ENCODE measurements around the gene CCDC9.
"Not testable (repeated sequence)": the region's sequence is repeated elsewhere in the genome, so short reads cannot be mapped to it uniquely, and the experiment has no call there.

Gene CCDC9

GRCh38 chr19:47274071-47274890, 18.0 kb downstream of the CCDC9 start, which contains the start of gene INAFM1:
INAFM1 (plus strand) TSS chr19:47274885; CDS start chr19:47274920, 35 bp downstream.
- ATAC-seq (replicated peaks; ENCODE audit: extremely low read depth, poor library complexity, severe bottlenecking), result peak; percentile 75
- Mint-ChIP-seq H3K9me3 (no peaks in the 10 kb centered on the region), H3K4me1 (peaks cover 36% of the 10 kb centered on the region), H3K4me3 (peak within 1 kb of the TSS; percentile 87), H3K27me3 (no peaks in the 10 kb centered on the region), H3K36me3 (ENCODE audit: insufficient read depth) (peaks cover 33% of the 10 kb centered on the region), H3K27ac (ENCODE audit: low read depth) (peak within 1 kb of the TSS; percentile 92)
- peak; percentile 97 to 99 for DNase-seq (ENCODE audit: low spot score in 2 of 2)

DNA sequence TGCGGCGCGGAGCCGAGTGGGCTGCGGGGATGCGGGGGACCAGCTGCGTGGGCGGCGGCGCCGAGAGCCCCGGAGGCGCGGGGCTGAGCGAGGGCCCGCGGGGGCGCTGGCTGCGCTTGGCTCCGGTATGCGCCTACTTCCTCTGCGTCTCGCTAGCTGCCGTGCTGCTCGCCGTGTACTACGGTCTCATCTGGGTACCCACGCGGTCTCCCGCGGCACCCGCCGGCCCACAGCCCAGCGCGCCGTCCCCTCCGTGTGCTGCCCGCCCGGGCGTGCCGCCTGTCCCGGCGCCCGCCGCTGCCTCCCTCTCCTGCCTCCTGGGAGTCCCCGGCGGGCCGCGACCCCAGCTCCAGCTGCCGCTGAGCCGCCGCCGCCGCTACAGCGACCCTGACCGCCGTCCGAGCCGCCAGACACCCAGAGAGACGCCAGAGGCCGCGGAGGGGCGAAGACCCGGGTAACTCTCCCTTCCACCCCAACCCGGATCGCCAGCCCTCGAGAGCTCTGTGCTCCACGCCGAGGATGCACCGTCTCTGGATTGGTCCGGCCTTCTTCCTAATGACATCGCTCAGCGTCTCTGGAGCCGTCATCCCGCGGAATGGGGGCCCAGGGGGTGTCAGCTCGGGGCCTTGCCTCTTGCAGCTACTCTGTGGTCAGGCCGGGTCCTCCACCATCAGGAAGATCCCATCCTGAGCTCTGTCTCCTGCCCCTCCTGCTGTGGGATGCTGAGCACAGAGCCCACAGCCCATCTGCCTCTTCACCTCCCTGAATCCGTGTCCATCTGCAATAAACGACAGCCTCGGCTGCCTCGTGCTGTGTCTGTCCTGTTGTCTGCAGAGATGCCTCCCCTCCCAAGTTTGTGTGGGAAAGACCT, 18.8 kb downstream of the CCDC9 start:
- peaks cover 31% of the 10 kb centered on the region for H3K36me3 Mint-ChIP-seq (ENCODE audit: insufficient read depth)
- peak; percentile 30 for ATAC-seq (replicated peaks; ENCODE audit: extremely low read depth, poor library complexity, severe bottlenecking)
- H3K9me3 Mint-ChIP-seq, result no peaks in the 10 kb centered on the region
- peak overlapping the region; percentile 87 for H3K4me3 Mint-ChIP-seq
- DNase-seq (ENCODE audit: low spot score in 2 of 2), result no peak
- H3K27ac Mint-ChIP-seq (ENCODE audit: low read depth), result peak overlapping the region; percentile 83
- H3K27me3 Mint-ChIP-seq, result no peaks in the 10 kb centered on the region
- H3K4me1 Mint-ChIP-seq, result peaks cover 36% of the 10 kb centered on the region

DNA sequence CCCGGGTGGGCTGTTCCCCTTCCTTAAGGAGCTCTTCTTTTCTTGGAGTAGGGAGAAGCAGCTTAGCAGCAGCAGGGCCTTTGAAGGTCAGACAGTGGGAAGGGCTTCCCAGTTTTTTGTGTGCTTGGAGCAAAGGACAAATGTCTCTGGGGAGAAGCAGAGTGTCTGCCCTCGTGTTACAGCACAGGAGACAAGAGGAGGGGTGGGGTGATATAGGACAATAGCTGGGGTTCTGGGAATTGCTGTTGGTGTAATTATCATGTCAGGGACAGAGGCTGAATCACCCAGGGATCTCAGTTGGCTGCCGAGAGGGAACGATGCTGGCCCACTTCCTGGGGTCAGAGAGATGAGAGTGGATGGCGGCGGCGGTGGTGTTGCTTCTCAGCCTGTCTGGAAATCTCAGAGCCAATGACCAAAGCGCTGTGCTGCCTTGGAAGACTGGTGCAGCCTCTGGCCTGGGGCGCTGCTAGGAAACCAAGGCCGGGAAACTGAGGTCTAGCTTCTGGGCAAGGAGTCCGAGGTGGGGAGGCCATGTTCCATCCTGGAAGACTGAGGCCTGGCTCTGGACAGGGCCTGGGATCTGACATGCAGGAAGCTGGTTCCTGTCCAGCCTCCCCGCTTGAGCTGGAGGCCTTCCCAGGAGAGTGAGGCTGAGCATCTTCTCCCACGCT, 19.6 kb downstream of the CCDC9 start:
- H3K4me1 Mint-ChIP-seq, result peaks cover 36% of the 10 kb centered on the region
- DNase-seq (ENCODE audit: low spot score in 2 of 2) (no peak), ATAC-seq (replicated peaks; ENCODE audit: extremely low read depth, poor library complexity, severe bottlenecking) (no peak)
- H3K27me3 Mint-ChIP-seq, result no peaks in the 10 kb centered on the region
- peak overlapping the region; percentile 83 for H3K27ac Mint-ChIP-seq (ENCODE audit: low read depth)
- no peaks in the 10 kb centered on the region for H3K9me3 Mint-ChIP-seq
- peaks cover 25% of the 10 kb centered on the region for H3K36me3 Mint-ChIP-seq (ENCODE audit: insufficient read depth)
- peak overlapping the region; percentile 79 for H3K4me3 Mint-ChIP-seq

DNA sequence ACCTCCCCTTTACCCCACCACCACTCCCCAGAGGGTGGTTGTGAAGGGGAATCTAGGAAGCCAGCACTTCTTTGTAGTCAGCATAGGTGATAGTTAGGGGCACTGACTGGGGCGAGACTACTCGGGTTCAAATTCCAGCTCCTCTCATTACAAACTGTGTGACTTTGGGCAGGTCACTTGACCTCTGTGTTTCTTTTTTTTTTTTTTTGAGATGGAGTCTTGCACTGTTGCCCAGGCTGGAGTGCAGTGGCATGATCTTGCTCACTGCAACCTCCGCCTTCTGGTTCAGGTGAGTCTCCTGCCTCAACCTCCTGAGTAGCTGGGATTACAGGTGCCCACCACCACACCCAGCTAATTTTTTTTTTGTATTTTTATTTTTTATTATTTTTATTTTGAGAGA, 20.2 kb downstream of the CCDC9 start:
- Mint-ChIP-seq H3K4me3 (peak overlapping the region; percentile 79), H3K4me1 (peaks cover 36% of the 10 kb centered on the region), H3K36me3 (ENCODE audit: insufficient read depth) (peaks cover 21% of the 10 kb centered on the region)
- not testable (repeated sequence) for H3K27me3 Mint-ChIP-seq; DNase-seq (ENCODE audit: low spot score in 2 of 2); H3K27ac Mint-ChIP-seq (ENCODE audit: low read depth); ATAC-seq (replicated peaks; ENCODE audit: extremely low read depth, poor library complexity, severe bottlenecking); H3K9me3 Mint-ChIP-seq

DNA sequence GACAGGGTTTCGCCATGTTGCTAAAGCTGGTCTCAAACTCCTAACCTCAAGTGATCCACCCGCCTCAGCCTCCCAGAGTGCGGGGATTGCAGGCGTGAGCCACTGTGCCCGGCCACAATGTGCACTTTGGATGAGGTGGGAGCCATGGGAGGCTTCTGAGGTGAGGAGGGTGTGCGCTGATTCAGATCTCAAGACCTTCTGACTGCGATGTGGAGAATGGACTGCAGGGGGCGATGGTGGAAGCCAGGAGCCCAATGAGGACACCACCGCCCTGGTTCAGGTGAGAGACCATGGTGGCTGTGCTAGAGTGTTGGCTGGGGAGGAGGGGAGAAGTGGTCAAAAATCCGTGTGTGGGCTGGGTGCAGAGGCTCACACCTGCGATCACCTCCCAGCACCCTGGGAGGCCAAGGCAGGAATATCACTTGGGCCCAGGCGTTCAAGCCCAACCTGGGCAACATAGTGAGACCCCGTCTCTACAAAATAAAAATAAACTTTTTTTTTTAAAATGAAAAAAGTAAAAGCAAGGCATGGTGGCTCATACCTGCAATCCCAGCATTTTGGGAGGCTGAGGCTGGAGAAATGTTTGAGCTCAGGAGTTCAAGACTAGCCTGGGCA, 24.0 kb downstream of the CCDC9 start:
- DNase-seq (ENCODE audit: low spot score in 2 of 2) (no peak), ATAC-seq (replicated peaks; ENCODE audit: extremely low read depth, poor library complexity, severe bottlenecking) (no peak)

DNA sequence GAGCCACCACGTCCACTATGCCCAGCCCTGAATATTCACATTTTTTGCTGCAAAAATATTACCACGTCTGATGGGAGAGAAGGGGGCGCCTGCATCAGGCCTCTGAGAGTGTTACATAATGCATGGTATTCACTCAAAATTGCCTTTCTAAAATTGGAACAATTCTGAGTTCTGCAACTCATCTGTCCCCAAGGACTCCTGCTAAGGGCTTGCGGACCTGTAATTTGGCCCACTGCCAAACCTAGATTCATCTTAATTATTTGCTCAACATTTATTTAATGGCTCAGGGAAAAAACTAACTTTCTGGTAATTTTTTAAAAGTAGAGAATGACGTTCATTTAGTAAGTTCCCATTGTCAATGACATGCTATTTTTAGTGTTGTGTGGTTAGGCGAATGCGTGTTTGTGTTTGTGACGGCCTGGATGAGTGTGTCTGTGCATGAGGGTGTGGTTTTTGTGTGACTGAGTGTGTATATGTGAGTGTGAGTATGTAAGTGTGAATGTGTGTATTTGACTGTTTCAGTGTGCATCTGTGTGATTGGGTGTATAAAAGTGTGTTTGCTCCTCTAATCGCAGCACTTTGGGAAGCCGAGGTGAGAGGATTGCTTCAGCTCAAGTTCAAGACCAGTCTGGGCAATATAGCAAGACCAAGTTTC, 27.2 kb downstream of the CCDC9 start:
- no peak overlapping the region for H3K27ac Mint-ChIP-seq (ENCODE audit: low read depth)
- H3K4me3 Mint-ChIP-seq, result no peak overlapping the region
- DNase-seq (ENCODE audit: low spot score in 2 of 2) (no peak), ATAC-seq (replicated peaks; ENCODE audit: extremely low read depth, poor library complexity, severe bottlenecking) (no peak)
- H3K27me3 Mint-ChIP-seq, result no peaks in the 10 kb centered on the region
- H3K36me3 Mint-ChIP-seq (ENCODE audit: insufficient read depth), result no peaks in the 10 kb centered on the region
- H3K9me3 Mint-ChIP-seq, result no peaks in the 10 kb centered on the region
- H3K4me1 Mint-ChIP-seq, result peaks cover 2% of the 10 kb centered on the region

More for the DNA sequence above, 24.0 kb downstream of the CCDC9 start:
- no peaks in the 10 kb centered on the region for H3K9me3 Mint-ChIP-seq
- no peak overlapping the region for H3K27ac Mint-ChIP-seq (ENCODE audit: low read depth)
- H3K27me3 Mint-ChIP-seq, result no peaks in the 10 kb centered on the region
- H3K4me1 Mint-ChIP-seq, result peaks cover 14% of the 10 kb centered on the region
- H3K36me3 Mint-ChIP-seq (ENCODE audit: insufficient read depth), result peaks cover 6% of the 10 kb centered on the region
- H3K4me3 Mint-ChIP-seq, result no peak overlapping the region

DNA sequence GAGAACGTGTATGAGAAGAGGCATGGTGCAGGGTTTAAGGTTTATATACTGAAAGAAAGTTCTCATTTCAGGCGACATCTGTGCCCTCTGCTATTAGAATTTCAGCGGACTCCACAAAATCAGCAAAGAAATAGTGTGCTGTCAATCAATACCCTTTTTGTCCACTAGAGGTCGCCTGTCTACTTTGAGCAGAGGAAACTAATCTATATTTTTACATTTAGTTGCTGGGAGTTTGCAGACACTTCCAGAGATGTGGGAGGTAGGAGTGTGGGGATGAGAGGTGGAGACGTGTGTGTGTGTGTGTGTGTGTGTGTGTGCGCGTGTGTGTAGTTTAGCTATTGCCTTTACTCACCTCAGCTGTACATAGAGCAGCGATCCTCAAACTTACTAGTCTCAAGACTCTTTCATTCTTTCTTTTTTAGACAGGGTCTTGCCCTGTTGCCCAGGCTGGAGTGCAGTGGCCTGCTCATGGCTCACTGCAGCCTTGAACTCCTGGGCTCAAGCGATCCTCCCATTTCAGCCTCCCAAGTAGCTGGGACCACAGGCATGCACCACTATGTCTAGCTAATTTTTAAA, 28.1 kb downstream of the CCDC9 start:
- Mint-ChIP-seq H3K4me1 (peaks cover 5% of the 10 kb centered on the region), H3K9me3 (no peaks in the 10 kb centered on the region), H3K36me3 (ENCODE audit: insufficient read depth) (no peaks in the 10 kb centered on the region), H3K27me3 (no peaks in the 10 kb centered on the region), H3K4me3 (no peak overlapping the region), H3K27ac (ENCODE audit: low read depth) (no peak overlapping the region)
- peak in 1 of 2 donors; percentile 30 for DNase-seq (ENCODE audit: low spot score in 2 of 2)
- ATAC-seq (replicated peaks; ENCODE audit: extremely low read depth, poor library complexity, severe bottlenecking), result no peak

DNA sequence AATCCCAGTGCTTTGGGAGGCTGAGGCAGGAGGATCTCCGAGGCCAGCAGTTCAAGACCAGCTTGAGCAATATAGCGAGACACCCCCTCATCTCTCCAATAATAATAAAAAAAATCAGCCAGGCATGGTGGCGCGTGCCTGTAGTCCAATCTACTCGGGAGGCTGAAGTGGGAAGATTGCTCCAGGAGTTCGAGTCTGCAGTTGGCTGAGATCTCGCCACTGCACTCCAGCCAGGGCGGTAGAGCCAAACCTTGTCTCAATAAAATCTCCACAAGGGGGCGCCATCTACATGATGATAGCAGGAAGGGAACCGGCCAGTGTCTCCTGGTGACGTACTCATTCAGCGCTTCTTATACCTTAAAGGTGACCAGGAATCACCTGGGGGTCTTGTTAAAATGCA, 39.7 kb downstream of the CCDC9 start:
- Mint-ChIP-seq H3K4me3 (no peak overlapping the region), H3K27ac (ENCODE audit: low read depth) (peak overlapping the region; percentile 10), H3K4me1 (peaks cover 21% of the 10 kb centered on the region), H3K9me3 (no peaks in the 10 kb centered on the region), H3K27me3 (no peaks in the 10 kb centered on the region), H3K36me3 (ENCODE audit: insufficient read depth) (peaks cover 1% of the 10 kb centered on the region)
- peak; percentile 65 to 71 for DNase-seq (ENCODE audit: low spot score in 2 of 2)
- peak; percentile 71 for ATAC-seq (replicated peaks; ENCODE audit: extremely low read depth, poor library complexity, severe bottlenecking)

DNA sequence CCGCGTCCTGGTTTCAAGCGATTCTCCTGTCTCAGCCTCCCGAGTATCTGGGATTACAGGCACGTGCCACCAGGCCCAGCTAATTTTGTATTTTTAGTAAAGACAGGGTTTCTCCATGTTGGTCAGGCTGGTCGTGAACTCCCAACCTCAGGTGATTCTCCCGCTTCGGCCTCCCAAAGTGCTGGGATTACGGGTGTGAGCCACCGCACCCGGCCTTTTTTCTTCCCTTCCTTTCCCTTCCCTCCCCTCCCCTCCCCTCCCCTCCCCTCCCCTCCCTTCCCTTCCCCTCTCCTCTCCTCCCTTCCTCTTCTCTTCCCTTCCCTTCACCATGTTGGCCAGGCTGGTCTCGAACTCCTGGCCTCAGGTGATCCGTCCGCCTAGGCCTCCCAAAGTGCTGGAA, 44.5 kb downstream of the CCDC9 start:
- not testable (repeated sequence) for H3K27ac Mint-ChIP-seq (ENCODE audit: low read depth); H3K4me3 Mint-ChIP-seq; ATAC-seq (replicated peaks; ENCODE audit: extremely low read depth, poor library complexity, severe bottlenecking)

GRCh38 chr19:47302249-47302648, 45.9 kb downstream of the CCDC9 start:
- Mint-ChIP-seq H3K27ac (ENCODE audit: low read depth) (no peak overlapping the region), H3K4me3 (no peak overlapping the region), H3K9me3 (no peaks in the 10 kb centered on the region), H3K36me3 (ENCODE audit: insufficient read depth) (no peaks in the 10 kb centered on the region), H3K4me1 (peaks cover 17% of the 10 kb centered on the region), H3K27me3 (peaks cover 9% of the 10 kb centered on the region)
- ATAC-seq (replicated peaks; ENCODE audit: extremely low read depth, poor library complexity, severe bottlenecking) (no peak), DNase-seq (ENCODE audit: low spot score in 2 of 2) (no peak)

More for the DNA sequence above, 44.5 kb downstream of the CCDC9 start:
- peaks cover 29% of the 10 kb centered on the region for H3K4me1 Mint-ChIP-seq
- not testable (repeated sequence) for H3K27me3 Mint-ChIP-seq; H3K9me3 Mint-ChIP-seq; H3K36me3 Mint-ChIP-seq (ENCODE audit: insufficient read depth); DNase-seq (ENCODE audit: low spot score in 2 of 2)

DNA sequence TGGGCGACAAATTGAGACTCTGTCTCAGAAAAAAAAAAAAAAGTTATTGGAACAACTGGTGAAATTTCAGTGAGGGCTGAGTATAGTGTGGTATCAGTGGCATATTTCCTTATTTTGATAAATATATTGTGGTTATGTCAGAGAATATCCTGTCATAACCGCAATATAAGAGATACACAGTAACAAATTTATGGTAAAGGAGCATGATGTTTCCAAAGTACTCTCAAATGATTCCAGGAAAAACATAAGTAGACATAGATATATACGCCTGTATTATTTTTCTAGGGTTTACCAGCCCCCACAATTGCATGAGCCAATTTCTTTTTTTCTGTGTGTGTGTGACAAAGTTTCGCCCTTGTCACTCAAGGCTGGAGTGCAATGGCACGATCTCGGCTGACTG, 47.6 kb downstream of the CCDC9 start:
- DNase-seq (ENCODE audit: low spot score in 2 of 2) (no peak), ATAC-seq (replicated peaks; ENCODE audit: extremely low read depth, poor library complexity, severe bottlenecking) (no peak)
- no peak overlapping the region for H3K4me3 Mint-ChIP-seq
- H3K9me3 Mint-ChIP-seq, result no peaks in the 10 kb centered on the region
- no peaks in the 10 kb centered on the region for H3K36me3 Mint-ChIP-seq (ENCODE audit: insufficient read depth)
- H3K4me1 Mint-ChIP-seq, result peaks cover 17% of the 10 kb centered on the region
- peaks cover 13% of the 10 kb centered on the region for H3K27me3 Mint-ChIP-seq
- no peak overlapping the region for H3K27ac Mint-ChIP-seq (ENCODE audit: low read depth)

Data from central memory CD8-positive, alpha-beta T cell (primary cell).